ENCODE results near the gene TMCO5A. TPM values are rescaled to one million over a fixed set of nuclear protein-coding genes. Genes with fewer than 3 reads are reported as not detected.
"Not testable (repeated sequence)": the region's sequence is repeated elsewhere in the genome, so short reads cannot be mapped to it uniquely, and the experiment has no call there.

Gene TMCO5A
- total and polyA plus RNA-seq, 12 donors: not detected

- WGBS, 4 donors: 21 to 36% (median 31%) methylated on average over 1 of the region's 1 CpG
- no peaks in the 10 kb centered on the region for H3K9me3 ChIP-seq (replicated peaks in 1 of 3)
- peak overlapping the region in 1 of 5 donors; percentile 31 for H3K27ac ChIP-seq
- no peaks in the 10 kb centered on the region for H3K36me3 ChIP-seq (replicated peaks in 1 of 2)
- TF ChIP-seq POLR2A (IDR thresholded peaks at IDR 0.05): no peak
- TF ChIP-seq CTCF (IDR thresholded peaks at IDR 0.05): no peak
- no peaks in the 10 kb centered on the region for H3K4me1 ChIP-seq (replicated peaks in 1 of 2)
- no peaks in the 10 kb centered on the region for H3K27me3 ChIP-seq
- no peak for DNase-seq
- intact Hi-C loops (cut with DNase I): no loop called here
- no peak overlapping the region for H3K4me3 ChIP-seq
These were observed 774 bp upstream of the TMCO5A start for GRCh38 chr15:37933666-37934065.

GRCh38 chr15:37940876-37941275 lies 6.4 kb downstream of the TMCO5A start:
- Histone ChIP-seq H3K9me3 (replicated peaks in 1 of 3) (no peaks in the 10 kb centered on the region), H3K36me3 (replicated peaks in 1 of 2) (no peaks in the 10 kb centered on the region), H3K4me1 (replicated peaks in 1 of 2) (no peaks in the 10 kb centered on the region), H3K4me3 (no peak overlapping the region), H3K27ac (no peak overlapping the region), H3K27me3 (no peaks in the 10 kb centered on the region)
- TF ChIP-seq CTCF (IDR thresholded peaks at IDR 0.05) (no peak), POLR2A (IDR thresholded peaks at IDR 0.05) (no peak)
- WGBS, 4 donors: 41 to 58% (median 48%) methylated on average over 3 of the region's 3 CpGs
- DNase-seq: no peak
- intact Hi-C loops (cut with DNase I): no loop called here

GRCh38 chr15:37941779-37942178 lies 7.3 kb downstream of the TMCO5A start:
- DNase-seq: no peak
- no peak overlapping the region for H3K4me3 ChIP-seq
- no peaks in the 10 kb centered on the region for H3K36me3 ChIP-seq (replicated peaks in 1 of 2)
- no peaks in the 10 kb centered on the region for H3K27me3 ChIP-seq
- no peaks in the 10 kb centered on the region for H3K4me1 ChIP-seq (replicated peaks in 1 of 2)
- intact Hi-C loops (cut with DNase I): no loop called here
- TF ChIP-seq CTCF (IDR thresholded peaks at IDR 0.05) (no peak), POLR2A (IDR thresholded peaks at IDR 0.05) (no peak)
- no peaks in the 10 kb centered on the region for H3K9me3 ChIP-seq (replicated peaks in 1 of 3)
- no peak overlapping the region for H3K27ac ChIP-seq

- TF ChIP-seq POLR2A (IDR thresholded peaks at IDR 0.05) (no peak), CTCF (IDR thresholded peaks at IDR 0.05) (no peak)
- Histone ChIP-seq H3K9me3 (replicated peaks in 1 of 3) (no peaks in the 10 kb centered on the region), H3K4me3 (no peak overlapping the region), H3K27ac (no peak overlapping the region), H3K4me1 (replicated peaks in 1 of 2) (no peaks in the 10 kb centered on the region), H3K36me3 (replicated peaks in 1 of 2) (no peaks in the 10 kb centered on the region), H3K27me3 (no peaks in the 10 kb centered on the region)
- WGBS, 4 donors: 78 to 100% (median 94%) methylated on average over 4 of the region's 4 CpGs
- intact Hi-C loops (cut with DNase I): no loop called here
- DNase-seq: no peak
These were observed 17.6 kb downstream of the TMCO5A start for GRCh38 chr15:37951999-37952398.

- H3K27me3 ChIP-seq; H3K9me3 ChIP-seq (replicated peaks in 1 of 3); H3K36me3 ChIP-seq (replicated peaks in 1 of 2); intact Hi-C loops (cut with DNase I); H3K4me1 ChIP-seq (replicated peaks in 1 of 2); H3K4me3 ChIP-seq; H3K27ac ChIP-seq; DNase-seq: not testable (repeated sequence)
- 80 to 92% (median 86%) methylated on average over 1 of the region's 1 CpG for WGBS, 4 donors
These were observed 26.3 kb downstream of the TMCO5A start for GRCh38 chr15:37960742-37961141.

All from adrenal gland (tissue), 12 donors.